HL-60 (cell line): Measurements from ENCODE around the gene SDF4.

Source experiments
- DNase-seq, 2 experiments: peaks; one replicate each; pipeline ENCODE4 v3.0.0-alpha.2; 2010 to 2020; ENCODE audit warnings: low read depth in 1 of 2, low spot score in 1 of 2
- H3K27ac ChIP-seq: fragments of 250-450 bp; sonication (Bioruptor Pico); replicated peaks from 2 replicates; pipeline ENCODE4 v1.5.1; 2020; ENCODE audit warnings: mild to moderate bottlenecking, moderate library complexity
- H3K27me3 ChIP-seq: fragments of 250-450 bp; sonication (Bioruptor Pico); 2 replicates; pipeline ENCODE4 v1.5.1; 2021; ENCODE audit warnings: mild to moderate bottlenecking, moderate library complexity; ENCODE audit not compliant: insufficient read depth, poor library complexity, severe bottlenecking
- H3K4me3 ChIP-seq: replicated peaks from 2 replicates; pipeline ENCODE4 v1.5.1; 2011; ENCODE audit warnings: mild to moderate bottlenecking, control low read depth, low read length; ENCODE audit not compliant: insufficient read depth
- CTCF ChIP-seq: IDR thresholded peaks from one replicate; pipeline ENCODE4 v1.5.1; 2011; ENCODE audit warnings: low read length, control low read depth, inconsistent platforms; ENCODE audit not compliant: insufficient read depth
- GABPA ChIP-seq: IDR thresholded peaks from 2 replicates; pipeline ENCODE4 v1.6.1; 2012; ENCODE audit warnings: low read depth
- POLR2AphosphoS5 ChIP-seq: IDR thresholded peaks from 2 replicates; pipeline ENCODE4 v1.6.1; 2012; ENCODE audit warnings: low read depth
- REST ChIP-seq: IDR thresholded peaks from 2 replicates; pipeline ENCODE4 v1.6.1; 2012; ENCODE audit warnings: low read depth; ENCODE audit not compliant: insufficient replicate concordance
- SPI1 ChIP-seq: IDR thresholded peaks from 2 replicates; pipeline ENCODE4 v1.6.1; 2012; ENCODE audit warnings: low read depth, mild to moderate bottlenecking, borderline replicate concordance

Gene SDF4

GRCh38 chr1:1239614-1240347, 8.0 kb upstream of the SDF4 start:
- no peak for TF ChIP-seq CTCF
- TF ChIP-seq REST: no peak
- no peak for TF ChIP-seq GABPA
- no peak for TF ChIP-seq POLR2AphosphoS5
- no peak for TF ChIP-seq SPI1
- DNase-seq: no peak
- Histone ChIP-seq H3K27ac (no peak overlapping the region), H3K4me3 (no peak overlapping the region), H3K27me3 (peaks cover 18% of the 10 kb centered on the region)

GRCh38 chr1:1239227-1239613, 7.4 kb upstream of the SDF4 start:
- Histone ChIP-seq H3K27ac (no peak overlapping the region), H3K4me3 (no peak overlapping the region), H3K27me3 (peaks cover 18% of the 10 kb centered on the region)
- TF ChIP-seq REST (no peak), CTCF (no peak), POLR2AphosphoS5 (no peak), GABPA (no peak), SPI1 (no peak)
- no peak for DNase-seq

- DNase-seq: no peak
- H3K27me3 ChIP-seq: peaks cover 18% of the 10 kb centered on the region
- H3K27ac ChIP-seq: no peak overlapping the region
- TF ChIP-seq CTCF (no peak), GABPA (no peak)
- no peak overlapping the region for H3K4me3 ChIP-seq
Measured at GRCh38 chr1:1238702-1239178, 6.9 kb upstream of the SDF4 start.
